ENCODE measurements around the gene ARGLU1.

Gene ARGLU1

DNA sequence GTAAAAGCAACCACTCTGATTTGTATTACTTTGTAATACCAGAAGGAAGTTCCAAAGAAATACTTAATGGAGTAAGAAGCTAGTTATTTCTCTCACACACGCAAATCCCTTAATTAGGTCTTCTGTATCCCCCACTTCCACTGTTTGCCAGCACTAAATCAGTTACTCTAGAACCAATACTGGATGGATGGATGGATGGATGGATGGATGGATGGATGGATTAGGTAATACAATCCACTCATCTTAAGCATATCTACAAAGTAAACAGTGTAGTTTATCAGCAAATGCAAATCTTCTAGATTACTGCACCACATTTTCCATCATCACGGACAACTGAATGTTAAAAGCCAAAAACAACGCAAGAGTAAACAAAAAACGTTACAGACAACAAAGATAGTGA lies 27.3 kb downstream of the ARGLU1 start:
- no peak for DNase-seq

DNA sequence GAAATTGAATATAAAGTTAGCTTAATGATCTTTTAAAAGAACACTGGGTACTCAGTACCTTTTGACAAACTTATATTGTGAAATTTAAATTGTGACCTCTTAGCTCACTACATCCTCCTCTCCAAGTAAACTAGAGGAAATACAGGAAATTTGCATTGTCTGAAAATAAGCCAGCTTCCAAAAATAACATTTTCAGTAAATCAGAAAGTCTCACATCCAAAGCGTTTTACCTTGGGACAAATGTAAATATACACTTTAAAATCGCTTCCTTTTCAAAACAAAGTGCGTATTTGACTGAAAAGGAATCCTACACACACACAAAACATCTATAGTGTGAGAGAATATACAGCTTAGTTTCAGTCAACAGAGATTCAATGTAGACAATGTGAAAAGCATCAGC lies 30.4 kb downstream of the ARGLU1 start:
- no peak for DNase-seq

DNA sequence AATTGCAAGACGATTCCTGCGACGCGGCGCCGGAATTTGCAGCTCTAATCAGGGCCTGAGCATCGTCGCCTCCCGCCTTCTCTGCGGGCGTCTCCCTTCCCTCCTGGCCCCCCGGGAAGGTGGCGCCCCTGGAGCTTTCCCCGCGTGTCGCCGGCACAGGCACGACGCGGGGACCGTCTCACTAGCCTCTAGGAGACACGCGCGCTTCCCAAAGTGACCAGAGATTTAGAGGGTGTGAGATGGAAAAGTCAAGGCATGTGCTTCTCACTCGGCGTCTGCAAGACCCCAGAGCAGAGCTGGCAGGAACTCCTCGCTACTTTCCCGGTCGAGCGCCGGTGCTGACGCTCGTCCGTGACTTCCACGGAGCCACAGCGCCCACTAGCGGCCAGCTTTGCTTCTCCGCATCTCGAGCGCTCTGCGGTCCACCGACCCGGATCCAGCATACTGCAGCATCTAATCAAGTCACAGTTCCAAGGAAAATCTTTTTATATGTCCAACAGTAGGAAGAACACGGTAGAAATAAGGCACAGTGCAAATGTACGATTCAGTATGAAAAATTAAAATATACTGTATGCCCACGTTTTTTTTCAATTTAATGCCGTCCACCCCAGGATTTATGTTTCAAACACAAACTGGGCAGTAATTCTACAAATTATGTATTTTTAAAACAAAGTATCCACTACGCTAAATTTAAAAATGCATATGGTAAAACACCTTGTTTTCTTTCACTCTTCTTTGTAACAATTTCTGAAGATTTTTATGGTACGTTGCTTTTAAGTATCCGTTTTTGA lies 31.5 kb downstream of the ARGLU1 start:
- DNase-seq: peak; percentile 60

DNA sequence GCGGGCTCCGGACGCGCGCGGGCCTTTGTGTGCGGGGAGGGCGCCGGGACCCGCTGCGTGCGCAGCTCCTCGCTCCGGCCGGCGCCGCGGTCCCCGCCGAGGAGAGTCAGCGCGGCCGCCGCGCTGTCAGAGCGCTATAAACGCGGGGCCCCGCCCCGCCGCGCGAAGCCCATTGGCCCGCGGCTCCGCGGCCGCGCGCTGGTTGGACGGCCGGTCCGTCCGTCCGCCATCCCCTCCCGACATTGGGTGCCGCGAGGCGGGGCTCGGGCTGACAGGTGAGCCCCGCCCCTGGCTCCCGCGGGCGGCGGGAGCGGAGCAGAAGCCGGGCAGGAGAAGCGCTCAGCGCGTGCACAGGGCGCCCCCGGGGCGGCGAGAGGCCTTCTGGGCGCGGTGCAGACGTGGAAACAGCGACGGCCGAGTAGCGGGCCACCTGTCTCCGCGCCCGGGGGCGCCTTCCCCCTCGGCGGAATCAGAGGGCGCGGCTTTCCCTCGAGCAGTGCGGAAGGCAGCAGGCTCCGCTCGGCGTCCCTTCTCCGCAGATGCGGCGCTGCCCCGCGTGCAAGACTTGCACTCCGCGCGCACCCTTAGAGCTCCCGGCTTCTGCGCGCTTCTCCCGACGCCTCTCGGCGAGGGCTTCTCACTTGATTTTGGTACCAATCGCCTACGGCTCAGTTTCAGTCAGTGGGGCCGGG lies 32.2 kb downstream of the ARGLU1 start, which contains the start of gene EFNB2:
Gene EFNB2 (minus strand): TSS at position 111 of the 692 bp plus-strand sequence. CDS start 698 bp downstream, outside the sequence.
- DNase-seq: peak; percentile 76

DNA sequence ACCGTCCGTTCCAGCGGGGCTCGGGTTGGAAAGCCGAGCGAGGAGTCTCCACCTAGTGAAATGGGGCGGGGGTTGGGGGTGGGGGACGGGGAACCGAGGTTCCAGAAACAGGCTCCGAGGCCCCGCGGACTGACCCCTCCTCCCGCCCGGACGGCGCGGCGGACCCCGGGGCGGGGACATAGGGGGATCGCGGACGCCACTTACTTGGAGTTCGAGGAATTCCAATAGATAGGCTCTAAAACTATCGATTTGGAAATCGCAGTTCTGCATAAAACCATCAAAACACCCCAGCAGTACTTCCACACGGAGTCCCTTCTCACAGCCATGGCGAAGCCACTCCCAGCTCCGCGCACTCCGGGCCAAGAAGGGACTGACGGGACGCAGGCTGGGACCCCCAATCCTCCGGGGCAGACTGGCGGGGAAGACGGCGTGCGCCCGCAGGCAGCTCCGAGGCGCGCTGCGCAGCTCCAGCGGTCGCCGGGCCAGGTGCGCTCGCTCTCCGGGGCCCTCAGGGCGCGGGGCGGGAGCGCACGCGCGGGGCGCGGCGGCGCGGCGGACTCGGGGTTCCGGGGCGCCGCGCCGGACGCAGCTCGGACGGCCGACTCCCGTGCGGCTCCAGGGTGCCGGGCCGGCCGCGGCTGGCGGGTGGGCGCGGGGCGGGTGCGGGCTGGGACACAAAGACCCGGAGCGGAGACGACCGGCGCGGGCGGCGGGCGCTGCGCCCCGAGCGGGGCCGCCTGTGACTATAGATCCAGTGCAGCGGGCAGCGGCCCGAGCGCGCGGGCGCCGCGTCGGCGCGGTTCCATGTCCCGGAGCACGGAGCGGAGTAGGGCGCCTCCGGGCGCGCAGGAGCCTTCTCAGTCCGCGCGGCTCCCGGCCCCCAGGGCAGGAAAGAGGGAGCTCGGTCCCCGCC lies 33.0 kb downstream of the ARGLU1 start:
- DNase-seq: no peak

DNA sequence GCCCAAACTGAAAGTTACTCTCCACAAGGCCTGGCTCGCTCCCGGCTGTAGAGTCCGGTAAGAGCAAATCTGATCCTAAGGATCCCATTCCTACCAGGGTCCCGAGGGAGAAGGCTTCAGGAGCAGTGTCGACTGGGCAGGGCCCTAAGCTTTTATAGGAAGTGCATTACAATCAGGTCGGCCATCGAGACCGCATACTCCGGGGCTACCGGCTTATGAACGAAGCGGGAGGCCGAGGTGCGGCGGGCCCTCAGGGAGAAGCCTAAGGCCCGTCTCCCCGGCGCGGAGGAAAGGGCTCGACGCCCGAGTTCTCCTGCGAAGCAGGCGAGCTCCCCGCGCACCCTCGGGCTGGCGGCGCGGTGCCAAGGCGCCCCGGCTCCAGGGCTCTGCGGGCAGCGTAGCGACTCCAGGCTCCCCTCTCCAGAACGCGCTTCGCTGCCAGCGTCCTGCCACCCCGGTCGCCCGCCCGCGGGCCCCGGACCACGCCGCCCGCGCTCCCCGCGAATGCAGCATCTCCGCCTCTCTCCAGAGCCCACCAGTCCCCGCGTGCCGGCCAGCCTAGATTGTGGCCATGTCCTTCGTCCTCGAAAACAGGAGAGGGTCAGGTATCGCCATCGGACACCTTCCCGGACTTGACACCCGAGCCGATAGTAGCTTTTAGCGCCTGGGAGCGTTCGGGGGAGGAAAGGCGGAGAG lies 33.8 kb downstream of the ARGLU1 start:
- no peak for DNase-seq

DNA sequence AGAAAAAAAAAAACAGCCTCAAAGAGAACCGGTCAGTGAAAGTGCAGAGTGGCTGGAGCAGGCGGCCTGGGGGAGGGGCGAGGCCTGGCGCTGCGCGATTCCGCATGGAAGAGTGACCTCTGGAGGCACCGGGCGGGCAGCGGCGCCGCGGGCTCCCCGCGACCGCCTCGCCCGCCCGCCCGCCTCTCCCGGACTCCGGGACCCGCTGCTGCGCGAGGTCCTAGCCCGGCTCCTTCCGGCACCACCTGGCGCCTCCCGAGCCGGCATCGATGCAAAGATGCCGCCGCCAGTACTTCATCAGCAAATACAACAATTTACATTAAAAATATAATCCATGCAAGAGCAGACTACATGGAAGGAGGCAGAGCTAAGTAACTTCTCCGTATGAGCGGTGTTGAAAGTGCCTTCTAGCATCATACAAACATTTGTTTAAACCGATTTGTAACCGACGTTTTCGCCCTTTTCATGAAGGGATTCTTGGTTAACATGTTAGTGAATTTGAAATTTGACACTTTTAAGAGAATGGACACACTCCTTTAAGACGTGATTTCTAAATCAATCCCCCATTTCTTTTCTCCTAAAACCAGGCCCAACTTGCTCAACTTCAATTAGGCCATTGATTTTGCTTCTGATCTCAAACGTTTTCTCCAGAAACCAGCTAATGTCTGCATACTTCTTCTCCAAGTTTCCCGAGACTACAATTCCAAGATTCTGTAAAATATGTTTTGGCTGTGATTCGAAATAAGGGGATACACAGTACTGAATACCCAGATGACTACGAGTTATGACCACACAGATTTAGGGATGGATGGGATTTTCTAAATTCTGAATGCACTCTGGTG lies 34.6 kb downstream of the ARGLU1 start:
- peak; percentile 72 for DNase-seq

DNA sequence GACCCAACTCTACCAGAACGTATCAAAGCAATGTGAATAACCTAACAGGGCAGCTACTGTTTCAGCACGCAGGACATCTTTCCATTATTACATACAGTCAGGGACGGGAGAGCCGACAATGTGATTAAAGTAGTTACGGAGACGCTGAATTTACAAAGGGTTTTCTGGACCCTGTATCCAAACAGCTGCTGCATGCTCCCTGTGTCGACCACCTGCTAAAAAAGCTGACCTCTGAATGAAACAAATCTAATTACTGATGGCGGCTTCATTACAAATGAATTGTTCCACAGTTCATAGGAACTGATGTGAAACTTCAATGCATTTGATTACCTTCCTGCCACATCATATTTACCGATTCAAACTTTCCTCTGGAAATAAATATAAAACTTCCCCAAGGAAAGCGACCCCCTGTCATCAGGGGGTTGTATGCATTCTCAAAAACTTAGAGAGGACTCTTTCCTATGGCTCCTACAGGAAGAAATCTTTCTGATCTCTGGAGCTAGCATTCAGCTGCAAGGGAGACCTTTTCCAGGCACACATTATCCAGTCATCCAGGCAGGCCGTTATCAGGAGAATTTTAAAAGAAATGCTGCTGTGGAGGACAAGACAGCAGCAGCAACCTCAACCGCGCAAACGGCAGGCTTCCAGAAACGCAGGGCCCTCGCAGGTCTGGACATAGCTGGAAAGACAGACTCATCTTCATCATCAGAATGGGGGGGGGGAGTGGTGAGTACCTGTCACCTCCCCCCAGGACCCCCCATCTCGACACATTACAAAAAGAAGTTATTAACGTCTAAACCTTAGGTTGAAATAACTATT lies 35.6 kb downstream of the ARGLU1 start:
- no peak for DNase-seq

DNA sequence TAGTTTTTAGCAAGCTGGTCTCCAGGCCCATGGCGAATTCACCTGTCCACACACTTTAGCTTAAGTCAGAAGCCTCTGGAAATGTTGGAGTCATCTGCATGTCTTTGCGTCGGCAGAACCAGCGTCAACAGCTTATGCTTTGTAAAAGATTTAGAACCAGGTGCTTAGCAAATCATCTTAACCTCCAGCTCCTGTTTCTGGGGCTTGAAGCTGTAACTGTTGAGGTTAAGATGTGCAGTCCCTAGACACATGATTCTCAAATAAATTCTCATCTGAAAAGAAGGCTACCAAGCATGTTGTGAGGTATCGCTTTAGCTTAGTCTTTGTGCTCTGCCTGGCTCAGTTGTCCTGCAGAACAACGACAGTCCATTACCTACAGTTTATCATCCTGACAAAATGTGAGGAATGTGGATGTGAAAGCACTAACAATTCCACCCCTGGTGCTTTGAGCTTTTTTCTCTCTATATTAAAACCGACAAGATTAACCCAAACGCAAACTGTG lies 36.9 kb downstream of the ARGLU1 start:
- DNase-seq: no peak

DNA sequence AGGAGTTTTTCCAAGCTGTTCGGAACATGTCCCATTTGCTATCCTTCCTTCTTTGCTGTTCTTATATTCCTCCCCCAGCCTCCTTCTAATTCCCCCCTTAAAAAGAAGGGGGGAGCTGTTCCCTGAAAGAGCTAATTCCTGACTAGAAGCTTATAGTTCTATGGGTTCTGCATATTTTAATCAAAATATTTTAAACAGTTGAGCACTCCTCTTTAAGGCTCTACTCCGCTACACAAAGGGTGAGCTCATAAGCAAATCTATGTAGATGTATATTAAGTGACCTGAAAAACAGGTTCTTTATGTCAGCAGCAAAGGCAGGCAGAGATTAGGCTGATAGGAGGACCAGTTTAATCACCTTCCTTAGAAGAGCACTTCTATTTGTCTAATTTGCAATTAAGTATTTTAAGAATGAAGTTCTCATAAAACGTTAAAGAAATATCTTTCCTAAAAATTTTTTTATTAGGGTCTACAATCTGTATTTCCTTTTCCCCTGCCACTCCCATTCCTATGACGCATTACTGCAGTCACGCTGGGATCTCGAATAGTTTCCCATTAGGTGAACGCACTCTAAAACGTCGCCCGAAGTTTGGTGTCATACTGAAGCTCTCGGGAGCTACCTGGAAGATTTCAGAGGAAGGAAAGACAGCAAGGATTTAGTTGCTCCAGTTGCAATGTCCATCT lies 37.6 kb downstream of the ARGLU1 start:
- DNase-seq: no peak

DNA sequence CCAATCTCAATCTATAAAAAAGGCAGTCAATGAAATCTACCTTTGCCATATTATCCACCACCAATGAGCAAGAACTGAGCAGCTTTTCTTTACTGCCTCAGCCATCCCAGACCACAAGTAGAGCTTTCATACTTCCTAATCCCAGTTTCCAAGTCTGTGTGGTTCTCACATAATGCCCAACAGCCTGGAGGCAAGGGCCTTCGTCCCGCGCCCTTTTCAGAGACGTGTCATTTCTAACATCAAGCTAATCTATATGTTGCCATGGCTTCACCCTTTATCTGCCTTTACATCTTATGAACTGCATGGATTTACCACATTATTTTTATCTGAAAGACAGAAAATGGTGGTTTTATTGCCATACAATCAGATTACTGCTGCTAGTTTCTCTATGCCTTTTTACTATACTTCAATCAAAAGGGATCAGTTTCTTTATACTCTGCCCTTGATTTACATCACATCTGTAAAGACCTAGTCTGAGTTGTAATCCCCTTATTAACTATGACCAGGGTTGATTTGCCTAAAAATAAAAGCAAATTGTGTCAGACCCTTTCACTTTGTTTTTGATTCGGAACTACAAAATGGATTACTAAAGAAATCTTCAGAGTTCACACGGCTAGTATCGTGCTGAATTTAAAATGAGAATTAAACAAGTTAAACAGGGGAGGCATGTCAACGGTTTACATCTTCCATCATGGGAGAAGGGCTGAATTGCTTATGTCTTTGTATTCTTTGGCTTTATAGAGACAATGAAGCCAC lies 38.3 kb downstream of the ARGLU1 start:
- DNase-seq: no peak

DNA sequence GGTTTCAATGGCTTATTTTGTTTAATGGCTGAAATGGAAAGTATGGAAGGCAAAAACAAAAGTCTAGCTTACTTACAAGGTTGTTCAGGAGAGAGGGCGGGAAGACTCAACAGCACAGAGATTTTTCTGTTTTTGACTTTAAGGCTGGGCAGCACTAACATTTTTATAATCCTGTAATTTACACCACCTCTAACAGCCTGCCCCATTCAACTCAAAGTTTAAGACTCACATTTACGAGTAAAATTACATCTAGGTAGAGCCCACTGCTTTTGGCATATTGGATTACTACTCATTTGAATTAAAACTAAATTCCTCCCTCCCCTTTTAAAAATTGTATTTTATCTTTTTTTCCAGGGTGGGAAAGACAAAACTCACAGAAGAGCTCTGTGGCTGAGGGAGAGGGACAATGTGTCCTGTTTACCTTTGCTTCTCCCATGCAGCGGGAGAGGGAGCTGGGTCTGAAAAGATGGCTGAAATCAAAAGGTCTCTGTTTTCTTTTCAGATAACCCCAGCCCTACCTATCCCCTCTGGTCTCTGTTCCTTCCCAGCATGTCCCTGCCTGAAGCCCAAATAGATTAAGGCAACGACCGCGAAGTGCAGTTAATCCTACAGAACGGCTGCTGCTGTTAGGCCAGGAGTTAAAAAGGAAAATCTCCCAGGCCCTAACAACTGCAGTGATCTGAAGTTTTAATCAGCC lies 39.1 kb downstream of the ARGLU1 start:
- no peak for DNase-seq

DNA sequence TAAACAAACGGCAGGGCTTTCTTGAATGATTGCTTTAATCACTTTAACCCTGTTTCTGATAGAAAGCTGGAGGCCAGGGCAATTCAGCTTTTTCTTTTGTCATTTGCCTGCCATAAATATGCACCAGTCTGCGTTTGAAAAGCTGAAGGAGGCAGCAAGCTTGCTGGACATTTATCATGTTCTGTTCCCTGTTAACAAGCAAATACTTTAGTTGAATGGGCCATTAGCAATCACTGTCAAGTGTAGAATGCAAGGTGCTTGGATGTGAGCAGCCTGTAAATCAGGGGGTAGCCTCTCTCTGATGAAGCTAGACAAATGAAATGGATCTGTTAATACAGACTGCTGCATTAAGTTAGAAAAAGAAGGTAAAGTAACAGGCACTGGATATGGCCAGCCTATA lies 40.1 kb downstream of the ARGLU1 start:
- DNase-seq: no peak

DNA sequence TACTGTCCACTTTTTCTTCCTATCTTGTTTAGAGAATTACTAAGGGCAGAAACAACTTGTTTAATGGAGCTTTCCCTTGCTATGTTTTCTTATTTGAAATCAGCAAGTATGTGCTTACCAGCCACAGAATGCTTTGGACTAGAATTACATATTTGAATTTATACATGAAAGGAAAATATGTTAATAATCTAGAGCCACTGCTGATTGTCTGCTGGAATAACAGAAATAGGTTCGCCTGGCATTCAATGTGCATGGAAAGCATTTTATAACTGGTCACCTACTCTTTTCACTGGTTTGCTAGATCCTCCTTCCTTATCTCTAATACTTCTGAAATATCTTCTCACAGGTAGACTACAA lies 40.5 kb downstream of the ARGLU1 start:
- DNase-seq: no peak

DNA sequence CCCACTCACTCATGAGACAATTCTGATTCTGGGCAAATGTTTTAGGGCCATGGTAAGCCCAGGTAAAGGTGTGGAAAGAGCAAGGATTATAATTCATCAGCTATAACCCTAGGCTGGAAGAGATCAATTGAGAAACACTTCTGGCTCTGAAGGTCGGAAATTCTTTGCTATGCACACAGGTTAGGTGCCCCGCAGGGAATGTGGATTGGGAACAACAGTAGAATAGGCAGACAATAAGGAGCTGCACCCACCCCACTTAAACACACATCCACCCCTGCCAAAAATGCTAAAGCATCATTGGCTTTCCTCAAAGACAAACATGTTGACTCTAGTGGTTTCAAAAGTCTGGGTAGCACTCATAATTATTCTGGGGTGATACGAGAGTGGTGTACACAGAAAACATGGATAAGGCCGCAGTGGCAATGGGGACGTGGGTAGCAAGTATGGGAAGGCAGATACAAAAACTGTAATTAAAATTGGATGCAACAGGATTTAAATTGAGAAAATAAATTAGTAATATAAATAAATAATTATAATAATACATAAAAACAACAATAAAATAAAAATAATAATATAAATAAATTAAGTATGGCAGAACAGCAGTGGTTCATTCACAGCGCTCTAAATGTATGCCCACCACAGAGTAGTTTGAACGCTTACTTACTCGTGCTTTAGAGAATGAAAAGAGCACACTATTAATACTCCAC lies 41.0 kb downstream of the ARGLU1 start:
- DNase-seq: no peak

DNA sequence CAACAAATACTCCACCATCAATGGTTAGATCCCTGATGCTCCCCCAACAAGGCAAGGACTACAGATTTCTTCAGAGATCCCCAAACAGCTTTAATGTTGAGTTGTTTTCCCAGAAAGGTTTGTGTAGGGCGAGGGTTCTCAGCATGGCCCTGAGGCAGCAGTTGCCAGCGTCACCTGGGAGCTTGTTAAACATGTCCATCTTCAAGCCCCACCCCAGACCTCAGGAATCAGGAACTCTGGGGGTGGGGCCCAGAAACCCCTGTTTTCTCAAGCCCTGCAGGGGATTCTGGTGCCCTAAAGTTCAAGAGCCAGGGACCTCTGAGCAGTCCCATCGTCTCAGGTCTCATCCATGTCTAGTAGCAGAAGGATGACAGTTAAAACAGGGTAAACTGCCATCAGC lies 42.1 kb downstream of the ARGLU1 start:
- no peak for DNase-seq

DNA sequence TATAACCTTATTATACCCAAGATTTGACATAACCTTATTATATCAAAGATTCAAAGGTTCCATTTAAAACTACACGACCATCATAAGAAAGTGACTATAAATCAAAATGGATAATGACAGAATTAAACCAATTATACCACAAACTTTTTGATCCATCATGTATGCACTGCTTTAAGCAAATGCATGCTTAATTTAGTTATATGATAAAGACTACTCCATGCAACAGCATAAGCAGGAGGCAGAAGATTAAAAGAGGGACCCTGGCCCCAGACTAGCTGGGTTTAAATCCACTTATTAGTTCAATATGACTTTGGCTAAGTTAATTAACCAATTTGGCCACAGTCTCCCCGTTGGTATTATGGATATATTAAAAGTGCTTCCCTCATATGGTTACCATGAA lies 43.8 kb downstream of the ARGLU1 start:
- DNase-seq: no peak

DNA sequence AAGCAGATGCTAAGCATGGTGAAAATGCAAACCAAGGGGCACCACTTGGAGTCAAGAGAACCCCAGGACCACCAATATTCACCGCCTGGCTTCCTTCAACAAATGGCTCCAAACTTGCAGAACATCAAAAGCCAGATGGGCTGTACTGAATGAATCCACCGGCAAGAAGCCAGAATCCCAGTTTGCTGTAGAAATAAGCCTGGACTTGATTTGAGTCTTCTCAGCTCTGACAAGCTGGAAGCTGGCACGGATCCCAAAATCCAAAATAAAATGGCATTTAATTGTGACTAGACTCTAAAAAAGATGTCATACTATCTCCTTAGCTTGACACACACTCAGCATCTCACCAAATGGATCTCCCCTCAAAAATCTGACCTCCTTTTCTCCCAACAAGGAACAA lies 44.4 kb downstream of the ARGLU1 start:
- no peak for DNase-seq
